Vagina (tissue), 2 donors: ENCODE results near the gene CTBP2. TPM values are rescaled to one million over a fixed set of nuclear protein-coding genes. Genes with fewer than 3 reads are reported as not detected.

Experiments used
- DNase-seq, 2 donors: peaks; one replicate each; pipeline ENCODE4 v3.0.0-alpha.2; 2017; ENCODE audit errors: extremely low spot score in 2 of 2
- H3K27ac ChIP-seq: fragments of 200-600 bp; sonication (generic); one replicate; pipeline ENCODE4 v1.5.1; 2019
- H3K27me3 ChIP-seq: fragments of 200-600 bp; sonication (generic); one replicate; pipeline ENCODE4 v1.5.1; 2019
- H3K36me3 ChIP-seq, 2 donors: fragments of 200-600 bp; sonication (generic); one replicate each; pipeline ENCODE4 v1.5.1; 2017 to 2019
- H3K4me1 ChIP-seq: fragments of 200-600 bp; sonication (generic); one replicate; pipeline ENCODE4 v1.5.1; 2019
- H3K4me3 ChIP-seq, 2 donors: fragments of 200-600 bp; sonication (generic); 1 replicate in 1 of 2; 2 replicates in 1 of 2; pipeline ENCODE4 v1.5.1; 2016 to 2019
- H3K9me3 ChIP-seq: fragments of 200-600 bp; sonication (generic); one replicate; pipeline ENCODE4 v1.5.1; 2019
- CTCF ChIP-seq, 3 experiments: fragments of 450-650 bp in 2 of 3; fragments of 200-600 bp in 1 of 3; sonication (generic) in 1 of 3; IDR thresholded peaks; one replicate each; pipeline ENCODE4 v1.5.1; 2017 to 2019; ENCODE audit warnings: antibody characterized with exemption in 3 of 3, mild to moderate bottlenecking in 2 of 3, moderate library complexity in 2 of 3
- POLR2A ChIP-seq, 2 donors: fragments of 450-650 bp; IDR thresholded peaks; one replicate each; pipeline ENCODE4 v1.6.1; 2017; ENCODE audit warnings: antibody characterized with exemption in 2 of 2, mild to moderate bottlenecking in 2 of 2, moderate library complexity in 2 of 2
- POLR2AphosphoS5 ChIP-seq, 2 donors: sonication (generic); formaldehyde crosslinking; IDR thresholded peaks; one replicate each; pipeline ENCODE4 v1.9.0; 2017; ENCODE audit warnings: antibody characterized with exemption in 2 of 2, mild to moderate bottlenecking in 2 of 2, low read depth in 1 of 2; ENCODE audit not compliant: insufficient read depth in 1 of 2
- intact Hi-C: fragments of 100-400 bp; cut with DNase I; formaldehyde crosslinking; loops from one replicate; pipeline ENCODE4 v1.15.1; 2023
- total RNA-seq: library from RNA; depleted of rRNA; stranded (reverse); fragments of >200 nt; gene quantifications from one replicate; pipeline ENCODE4 v1.2.3, GENCODE V29; 2016

Gene CTBP2
- total RNA-seq, 1 donor from 2014 or later: 74.4 TPM

GRCh38 chr10:125130916-125131315 is 29.4 kb downstream of the CTBP2 start:
- intact Hi-C loops: no loop called here
- no peaks in the 10 kb centered on the region for H3K27me3 ChIP-seq
- H3K4me1 ChIP-seq: peaks cover 43% of the 10 kb centered on the region
- TF ChIP-seq POLR2A (IDR thresholded peaks at IDR 0.05) (no peak), CTCF (IDR thresholded peaks at IDR 0.05) (no peak), POLR2AphosphoS5 (IDR thresholded peaks at IDR 0.05; ENCODE audit: insufficient read depth in 1 of 2, low read depth in 1 of 2) (no peak)
- no peak overlapping the region for H3K27ac ChIP-seq
- DNase-seq: no peak
- peaks cover 0 to 12% of the 10 kb centered on the region in 2 donors for H3K36me3 ChIP-seq
- no peak overlapping the region for H3K4me3 ChIP-seq
- H3K9me3 ChIP-seq: no peaks in the 10 kb centered on the region

GRCh38 chr10:125130260-125130659 is 30.1 kb downstream of the CTBP2 start:
- no peaks in the 10 kb centered on the region for H3K9me3 ChIP-seq
- no peaks in the 10 kb centered on the region for H3K27me3 ChIP-seq
- H3K4me1 ChIP-seq: peaks cover 43% of the 10 kb centered on the region
- no peak overlapping the region for H3K4me3 ChIP-seq
- no peak for DNase-seq
- TF ChIP-seq POLR2A (IDR thresholded peaks at IDR 0.05) (no peak), POLR2AphosphoS5 (IDR thresholded peaks at IDR 0.05; ENCODE audit: insufficient read depth in 1 of 2, low read depth in 1 of 2) (no peak), CTCF (IDR thresholded peaks at IDR 0.05) (no peak)
- H3K27ac ChIP-seq: no peak overlapping the region
- intact Hi-C loops: no loop called here
- peaks cover 0 to 12% of the 10 kb centered on the region in 2 donors for H3K36me3 ChIP-seq

GRCh38 chr10:125129076-125129458 is 31.3 kb downstream of the CTBP2 start:
- Histone ChIP-seq H3K4me1 (peaks cover 55% of the 10 kb centered on the region), H3K27ac (no peak overlapping the region), H3K9me3 (no peaks in the 10 kb centered on the region), H3K36me3 (peaks cover 0 to 12% of the 10 kb centered on the region in 2 donors), H3K27me3 (no peaks in the 10 kb centered on the region), H3K4me3 (no peak overlapping the region)
- TF ChIP-seq POLR2A (IDR thresholded peaks at IDR 0.05): no peak
- TF ChIP-seq POLR2AphosphoS5 (IDR thresholded peaks at IDR 0.05; ENCODE audit: insufficient read depth in 1 of 2, low read depth in 1 of 2): no peak
- TF ChIP-seq CTCF (IDR thresholded peaks at IDR 0.05): no peak
- intact Hi-C loops: no loop called here
- no peak for DNase-seq

GRCh38 chr10:125128397-125129075 is 31.8 kb downstream of the CTBP2 start:
- Histone ChIP-seq H3K4me1 (peaks cover 60% of the 10 kb centered on the region), H3K4me3 (no peak overlapping the region), H3K36me3 (peaks cover 0 to 12% of the 10 kb centered on the region in 2 donors), H3K27me3 (no peaks in the 10 kb centered on the region), H3K9me3 (no peaks in the 10 kb centered on the region), H3K27ac (no peak overlapping the region)
- no peak for DNase-seq
- intact Hi-C loops: no loop called here
- TF ChIP-seq POLR2AphosphoS5 (IDR thresholded peaks at IDR 0.05; ENCODE audit: insufficient read depth in 1 of 2, low read depth in 1 of 2): no peak

- no peak for DNase-seq
- Histone ChIP-seq H3K4me1 (peaks cover 65% of the 10 kb centered on the region), H3K27me3 (no peaks in the 10 kb centered on the region), H3K4me3 (no peak overlapping the region), H3K9me3 (no peaks in the 10 kb centered on the region), H3K36me3 (peaks cover 0 to 12% of the 10 kb centered on the region in 2 donors), H3K27ac (no peak overlapping the region)
- intact Hi-C loops: no loop called here
- TF ChIP-seq CTCF (IDR thresholded peaks at IDR 0.05) (no peak), POLR2AphosphoS5 (IDR thresholded peaks at IDR 0.05; ENCODE audit: insufficient read depth in 1 of 2, low read depth in 1 of 2) (no peak), POLR2A (IDR thresholded peaks at IDR 0.05) (no peak)
Observed at GRCh38 chr10:125127986-125128385, 32.4 kb downstream of the CTBP2 start.
